Type B pancreatic cell (in vitro differentiated cells): ENCODE measurements around the gene CDC42BPA. TPM values are rescaled to one million over a fixed set of nuclear protein-coding genes. Genes with fewer than 3 reads are reported as not detected.

Experiments
- DNase-seq: peaks from one replicate; pipeline ENCODE4 v3.0.0; 2021; ENCODE audit warnings: mixed read lengths; ENCODE audit not compliant: unreplicated experiment; ENCODE audit errors: extremely low spot score
- H3K27ac Mint-ChIP-seq: 2 replicates; pipeline ENCODE4 v1.8.0; 2021; ENCODE audit warnings: mild to moderate bottlenecking, mixed read lengths
- H3K27me3 Mint-ChIP-seq: 2 replicates; pipeline ENCODE4 v1.8.0; 2021; ENCODE audit warnings: mixed read lengths
- H3K36me3 Mint-ChIP-seq: 2 replicates; pipeline ENCODE4 v1.8.0; 2021; ENCODE audit warnings: mixed read lengths
- H3K4me1 Mint-ChIP-seq: one replicate; pipeline ENCODE4 v1.8.0; 2021; ENCODE audit warnings: mixed read lengths; ENCODE audit not compliant: unreplicated experiment
- H3K4me3 Mint-ChIP-seq: 2 replicates; pipeline ENCODE4 v1.8.0; 2021; ENCODE audit warnings: mild to moderate bottlenecking, mixed read lengths
- H3K9me3 Mint-ChIP-seq: 2 replicates; pipeline ENCODE4 v1.8.0; 2021; ENCODE audit warnings: mixed read lengths
- CTCF ChIP-seq: fragments of 200-600 bp; sonication (generic); conservative IDR thresholded peaks from 2 replicates; pipeline ENCODE4 v1.5.0; 2021; ENCODE audit warnings: antibody characterized with exemption, mild to moderate bottlenecking
- total RNA-seq: library from RNA; stranded (reverse); gene quantifications from 2 replicates; pipeline ENCODE4 v1.2.1, GENCODE V29; 2021; ENCODE audit warnings: low replicate concordance

CDC42BPA gene
- total RNA-seq, 1 donor from 2014 or later = 33.8 TPM

- Mint-ChIP-seq H3K27ac (no peak overlapping the region), H3K27me3 (peaks cover 6% of the 10 kb centered on the region), H3K4me3 (no peak overlapping the region), H3K36me3 (no peaks in the 10 kb centered on the region), H3K9me3 (peaks cover 5% of the 10 kb centered on the region), H3K4me1 (no peaks in the 10 kb centered on the region)
- TF ChIP-seq CTCF = no peak
- no peak for DNase-seq
These were observed 10.2 kb upstream of the CDC42BPA start for GRCh38 chr1:227328405-227329019.

GRCh38 chr1:227325156-227325555 lies 6.9 kb upstream of the CDC42BPA start:
- Mint-ChIP-seq H3K9me3 (no peaks in the 10 kb centered on the region), H3K36me3 (no peaks in the 10 kb centered on the region), H3K4me3 (no peak overlapping the region), H3K27me3 (peaks cover 18% of the 10 kb centered on the region), H3K4me1 (peaks cover 9% of the 10 kb centered on the region), H3K27ac (no peak overlapping the region)
- no peak for DNase-seq
- no peak for TF ChIP-seq CTCF

GRCh38 chr1:227323967-227324268 lies 5.6 kb upstream of the CDC42BPA start:
- Mint-ChIP-seq H3K4me1 (peaks cover 14% of the 10 kb centered on the region), H3K27me3 (peaks cover 16% of the 10 kb centered on the region), H3K4me3 (no peak overlapping the region), H3K27ac (no peak overlapping the region), H3K36me3 (no peaks in the 10 kb centered on the region), H3K9me3 (no peaks in the 10 kb centered on the region)
- DNase-seq = no peak
- no peak for TF ChIP-seq CTCF

- DNase-seq = no peak
- H3K4me3 Mint-ChIP-seq = no peak overlapping the region
- H3K36me3 Mint-ChIP-seq = no peaks in the 10 kb centered on the region
- no peak for TF ChIP-seq CTCF
- H3K4me1 Mint-ChIP-seq = peaks cover 14% of the 10 kb centered on the region
- H3K27me3 Mint-ChIP-seq = peaks cover 14% of the 10 kb centered on the region
- H3K27ac Mint-ChIP-seq = peak overlapping the region; percentile 39
- H3K9me3 Mint-ChIP-seq = no peaks in the 10 kb centered on the region
These were observed 5.1 kb upstream of the CDC42BPA start for GRCh38 chr1:227323171-227323966.

GRCh38 chr1:227322376-227322775 lies 4.1 kb upstream of the CDC42BPA start:
- peak overlapping the region; percentile 39 for H3K27ac Mint-ChIP-seq
- H3K9me3 Mint-ChIP-seq = no peaks in the 10 kb centered on the region
- no peaks in the 10 kb centered on the region for H3K36me3 Mint-ChIP-seq
- TF ChIP-seq CTCF = no peak
- H3K4me3 Mint-ChIP-seq = no peak overlapping the region
- H3K4me1 Mint-ChIP-seq = peaks cover 14% of the 10 kb centered on the region
- peaks cover 13% of the 10 kb centered on the region for H3K27me3 Mint-ChIP-seq
- DNase-seq = no peak
